ENCODE results near the gene PLPP1. TPM values are rescaled to one million over a fixed set of nuclear protein-coding genes. Genes with fewer than 3 reads are reported as not detected.
A peak's percentile ranks its signal among the peaks of the same experiment; 100 is the strongest.

The PLPP1 gene
- polyA plus RNA-seq, 2 of the 4 experiments (the other 2 are of a cell fraction) = 37.7 to 71.6 TPM

DNA sequence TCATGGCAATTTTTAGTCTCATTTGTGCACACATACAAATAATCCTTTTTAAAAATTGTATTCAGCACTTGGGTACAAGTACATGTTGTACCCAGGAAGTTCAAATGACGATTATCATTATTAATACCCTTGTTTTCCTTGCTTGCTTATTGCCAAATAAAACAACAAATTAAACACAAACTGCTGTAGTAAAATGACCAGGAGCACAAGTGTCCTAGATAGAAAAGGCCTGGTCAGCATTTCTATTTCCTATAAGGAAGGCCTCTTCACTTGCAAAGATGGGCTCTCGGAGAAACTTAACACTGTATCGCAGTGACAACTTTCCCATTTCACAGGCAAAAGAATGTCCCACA is 34.7 kb upstream of the PLPP1 start:
- WGBS (ENCODE audit: missing lambda C conversion rate) = 90% methylated on average over 3 of the region's 3 CpGs
- CTCF ChIA-PET = interaction anchor here (1.2 kb wide), 1 partner anchor 122 kb away, joined by 3 read pairs; no protein-coding TSS in a partner anchor
- TF ChIP-seq, protein P1, sequence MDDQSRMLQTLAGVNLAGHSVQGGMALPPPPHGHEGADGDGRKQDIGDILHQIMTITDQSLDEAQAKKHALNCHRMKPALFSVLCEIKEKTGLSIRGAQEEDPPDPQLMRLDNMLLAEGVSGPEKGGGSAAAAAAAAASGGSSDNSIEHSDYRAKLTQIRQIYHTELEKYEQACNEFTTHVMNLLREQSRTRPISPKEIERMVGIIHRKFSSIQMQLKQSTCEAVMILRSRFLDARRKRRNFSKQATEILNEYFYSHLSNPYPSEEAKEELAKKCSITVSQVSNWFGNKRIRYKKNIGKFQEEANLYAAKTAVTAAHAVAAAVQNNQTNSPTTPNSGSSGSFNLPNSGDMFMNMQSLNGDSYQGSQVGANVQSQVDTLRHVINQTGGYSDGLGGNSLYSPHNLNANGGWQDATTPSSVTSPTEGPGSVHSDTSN (IDR thresholded peaks at IDR 0.05) = no peak
- TF ChIP-seq, protein P2, sequence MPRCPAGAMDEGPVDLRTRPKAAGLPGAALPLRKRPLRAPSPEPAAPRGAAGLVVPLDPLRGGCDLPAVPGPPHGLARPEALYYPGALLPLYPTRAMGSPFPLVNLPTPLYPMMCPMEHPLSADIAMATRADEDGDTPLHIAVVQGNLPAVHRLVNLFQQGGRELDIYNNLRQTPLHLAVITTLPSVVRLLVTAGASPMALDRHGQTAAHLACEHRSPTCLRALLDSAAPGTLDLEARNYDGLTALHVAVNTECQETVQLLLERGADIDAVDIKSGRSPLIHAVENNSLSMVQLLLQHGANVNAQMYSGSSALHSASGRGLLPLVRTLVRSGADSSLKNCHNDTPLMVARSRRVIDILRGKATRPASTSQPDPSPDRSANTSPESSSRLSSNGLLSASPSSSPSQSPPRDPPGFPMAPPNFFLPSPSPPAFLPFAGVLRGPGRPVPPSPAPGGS (IDR thresholded peaks at IDR 0.05) = no peak
- peak; percentile 84 for TF ChIP-seq MAFK (IDR thresholded peaks at IDR 0.05; ENCODE audit: partially characterized antibody)
- no peak for TF ChIP-seq SMC3 (IDR thresholded peaks at IDR 0.05)
- no peak for TF ChIP-seq TP53 (CRISPR knock-in tag; IDR thresholded peaks at IDR 0.05)
- Histone ChIP-seq H3K4me1 (no peaks in the 10 kb centered on the region), H3K4me3 (no peak overlapping the region), H3K27ac (no peak overlapping the region), H3K4me2 (no peak overlapping the region), H3K9me3 (no peaks in the 10 kb centered on the region)
- POLR2A ChIA-PET = no interaction called here
- no peak for DNase-seq (ENCODE audit: low read depth in 1 of 2, low spot score in 1 of 2)
- FAIRE-seq = no peak
- no peak for ATAC-seq

DNA sequence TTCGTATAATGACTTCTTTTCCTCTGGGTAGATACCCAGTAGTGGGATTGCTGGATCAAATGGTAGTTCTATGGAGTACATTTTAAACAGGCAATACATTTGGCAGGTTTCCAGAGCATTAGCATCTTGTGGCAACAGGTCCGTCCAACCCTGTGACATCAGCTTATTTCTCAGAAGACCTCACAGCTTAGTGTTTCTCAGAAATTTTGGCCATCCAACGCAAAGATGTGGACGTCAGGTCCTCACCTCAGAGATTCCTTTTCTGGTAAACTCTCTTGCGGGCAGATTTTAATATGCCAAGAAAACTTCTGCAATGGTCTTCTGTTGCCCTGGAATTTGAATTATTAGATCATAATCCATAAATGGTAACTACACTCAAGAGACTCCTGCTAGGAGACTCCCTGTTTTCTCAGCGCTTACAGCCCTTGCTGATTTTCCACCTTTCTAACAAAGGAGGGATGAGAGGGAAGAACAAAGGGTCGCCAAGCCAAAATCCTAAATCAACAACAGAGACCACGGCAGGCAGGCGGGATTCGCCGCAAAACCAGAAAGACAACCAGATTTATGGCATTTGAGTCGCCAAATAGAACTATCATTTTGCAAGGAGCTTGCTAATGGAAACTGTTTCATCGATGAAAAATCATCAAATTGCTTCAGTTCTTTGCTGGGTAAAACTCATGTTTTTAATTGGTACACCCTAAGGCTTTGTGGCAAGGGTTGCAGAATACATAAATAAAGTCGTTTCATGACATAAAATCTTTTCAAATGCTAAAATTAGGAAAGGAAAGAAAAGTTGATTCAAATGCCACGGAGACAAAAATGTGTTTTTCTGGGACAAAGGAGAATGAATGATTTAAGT is 34.1 kb upstream of the PLPP1 start:
- CTCF ChIA-PET = no interaction called here
- Histone ChIP-seq H3K27ac (no peak overlapping the region), H3K4me3 (no peak overlapping the region), H3K4me1 (no peaks in the 10 kb centered on the region), H3K4me2 (no peak overlapping the region), H3K9me3 (no peaks in the 10 kb centered on the region)
- FAIRE-seq (no peak), DNase-seq (ENCODE audit: low read depth in 1 of 2, low spot score in 1 of 2) (no peak), ATAC-seq (no peak)
- POLR2A ChIA-PET = no interaction called here
- 81% methylated on average over 15 of the region's 15 CpGs for WGBS (ENCODE audit: missing lambda C conversion rate)
- no peak for TF ChIP-seq PHF8 (IDR thresholded peaks at IDR 0.05; ENCODE audit: borderline replicate concordance, low read depth)
- TF ChIP-seq, protein P3, sequence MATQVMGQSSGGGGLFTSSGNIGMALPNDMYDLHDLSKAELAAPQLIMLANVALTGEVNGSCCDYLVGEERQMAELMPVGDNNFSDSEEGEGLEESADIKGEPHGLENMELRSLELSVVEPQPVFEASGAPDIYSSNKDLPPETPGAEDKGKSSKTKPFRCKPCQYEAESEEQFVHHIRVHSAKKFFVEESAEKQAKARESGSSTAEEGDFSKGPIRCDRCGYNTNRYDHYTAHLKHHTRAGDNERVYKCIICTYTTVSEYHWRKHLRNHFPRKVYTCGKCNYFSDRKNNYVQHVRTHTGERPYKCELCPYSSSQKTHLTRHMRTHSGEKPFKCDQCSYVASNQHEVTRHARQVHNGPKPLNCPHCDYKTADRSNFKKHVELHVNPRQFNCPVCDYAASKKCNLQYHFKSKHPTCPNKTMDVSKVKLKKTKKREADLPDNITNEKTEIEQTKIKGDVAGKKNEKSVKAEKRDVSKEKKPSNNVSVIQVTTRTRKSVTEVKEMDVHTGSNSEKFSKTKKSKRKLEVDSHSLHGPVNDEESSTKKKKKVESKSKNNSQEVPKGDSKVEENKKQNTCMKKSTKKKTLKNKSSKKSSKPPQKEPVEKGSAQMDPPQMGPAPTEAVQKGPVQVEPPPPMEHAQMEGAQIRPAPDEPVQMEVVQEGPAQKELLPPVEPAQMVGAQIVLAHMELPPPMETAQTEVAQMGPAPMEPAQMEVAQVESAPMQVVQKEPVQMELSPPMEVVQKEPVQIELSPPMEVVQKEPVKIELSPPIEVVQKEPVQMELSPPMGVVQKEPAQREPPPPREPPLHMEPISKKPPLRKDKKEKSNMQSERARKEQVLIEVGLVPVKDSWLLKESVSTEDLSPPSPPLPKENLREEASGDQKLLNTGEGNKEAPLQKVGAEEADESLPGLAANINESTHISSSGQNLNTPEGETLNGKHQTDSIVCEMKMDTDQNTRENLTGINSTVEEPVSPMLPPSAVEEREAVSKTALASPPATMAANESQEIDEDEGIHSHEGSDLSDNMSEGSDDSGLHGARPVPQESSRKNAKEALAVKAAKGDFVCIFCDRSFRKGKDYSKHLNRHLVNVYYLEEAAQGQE (IDR thresholded peaks at IDR 0.05) = no peak
- TF ChIP-seq HOXA7 (CRISPR knock-in tag; IDR thresholded peaks at IDR 0.05) = no peak

DNA sequence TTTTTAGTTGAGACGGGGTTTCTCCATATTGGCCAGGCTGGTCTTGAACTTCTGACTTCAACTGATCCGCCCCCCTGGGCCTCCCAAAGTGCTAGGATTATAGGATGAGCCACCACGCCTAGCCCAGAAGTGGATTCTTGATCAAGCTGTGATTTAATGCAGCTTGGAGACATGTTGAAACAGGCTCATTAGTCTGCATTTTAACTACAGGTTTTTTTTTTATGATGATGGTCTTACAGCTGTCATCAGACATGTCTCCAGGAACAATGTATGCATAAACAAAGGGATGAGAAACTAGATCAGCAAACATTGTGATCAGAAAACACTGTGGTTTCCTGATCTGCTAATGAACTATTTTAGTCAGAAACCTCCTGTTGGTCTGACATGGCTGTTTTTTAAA is 30.0 kb upstream of the PLPP1 start:
- ChIA-PET CTCF (no interaction called here), POLR2A (no interaction called here)
- Histone ChIP-seq H3K27ac (no peak overlapping the region), H3K9me3 (no peaks in the 10 kb centered on the region), H3K4me1 (no peaks in the 10 kb centered on the region), H3K4me3 (no peak overlapping the region), H3K4me2 (no peak overlapping the region)
- peak in 1 of 2 experiments; percentile 17 for DNase-seq (ENCODE audit: low read depth in 1 of 2, low spot score in 1 of 2)
- no peak for ATAC-seq
- FAIRE-seq = no peak
- TF ChIP-seq SREBF2 (IDR thresholded peaks at IDR 0.05) (no peak), POLR2A (IDR thresholded peaks at IDR 0.05; ENCODE audit: low read length) (no peak), ZNF302 (CRISPR knock-in tag; IDR thresholded peaks at IDR 0.05) (no peak), ZC3H11A (IDR thresholded peaks at IDR 0.05) (no peak), FOXS1 (CRISPR knock-in tag; IDR thresholded peaks at IDR 0.05) (no peak), ZSCAN20 (CRISPR knock-in tag; IDR thresholded peaks at IDR 0.05) (no peak), CBX2 (IDR thresholded peaks at IDR 0.05; ENCODE audit: borderline replicate concordance, low read depth) (no peak), PHF8 (IDR thresholded peaks at IDR 0.05; ENCODE audit: borderline replicate concordance, low read depth) (no peak), HOXA7 (CRISPR knock-in tag; IDR thresholded peaks at IDR 0.05) (no peak)
- TF ChIP-seq, protein P1 (IDR thresholded peaks at IDR 0.05) = no peak
- WGBS (ENCODE audit: missing lambda C conversion rate) = 78% methylated on average over 3 of the region's 3 CpGs

Data from A549 (cell line).